Measurements from ENCODE around the gene RRP8.

Gene RRP8

GRCh38 chr11:6640036-6640984 lies 36.9 kb upstream of the RRP8 start:
- TF ChIP-seq CTCF (IDR thresholded peaks at IDR 0.05; ENCODE audit: control extremely low read depth, extremely low read depth, low read depth, missing control alignments), result no peak
- POLR2A ChIA-PET, result interaction anchor here (1.2 to 1.3 kb wide), 2 partner anchors 21 to 43 kb away, joined by 3 to 4 read pairs; partner anchors contain the start of genes MRPL17 and TPP1
- CTCF ChIA-PET, result interaction anchor here (1.5 kb wide), 1 partner anchor 43 kb away, joined by 4 read pairs; the partner anchor contains the start of gene MRPL17
- DNase-seq (ENCODE audit: extremely low spot score), result no peak

GRCh38 chr11:6638429-6638828 lies 35.0 kb upstream of the RRP8 start:
- ChIA-PET POLR2A (no interaction called here), CTCF (interaction anchor here (0.8 to 1.7 kb wide), 5 partner anchors 8 to 107 kb away, joined by 3 to 8 read pairs (median 4); partner anchors contain the start of genes MRPL17 and TPP1)
- TF ChIP-seq CTCF (IDR thresholded peaks at IDR 0.05; ENCODE audit: control extremely low read depth, extremely low read depth, low read depth, missing control alignments), result no peak
- no peak for DNase-seq (ENCODE audit: extremely low spot score)

GRCh38 chr11:6637871-6638270 lies 34.5 kb upstream of the RRP8 start:
- ChIA-PET POLR2A (no interaction called here), CTCF (interaction anchor here (1.2 to 1.7 kb wide), 4 partner anchors 8 to 14 kb away, joined by 3 to 8 read pairs (median 4); no protein-coding TSS in a partner anchor)
- no peak for TF ChIP-seq CTCF (IDR thresholded peaks at IDR 0.05; ENCODE audit: control extremely low read depth, extremely low read depth, low read depth, missing control alignments)
- DNase-seq (ENCODE audit: extremely low spot score), result no peak

- DNase-seq (ENCODE audit: extremely low spot score), result no peak
- no peak for TF ChIP-seq CTCF (IDR thresholded peaks at IDR 0.05; ENCODE audit: control extremely low read depth, extremely low read depth, low read depth, missing control alignments)
- POLR2A ChIA-PET, result no interaction called here
- CTCF ChIA-PET, result interaction anchor here (1.2 kb wide), 2 partner anchors 9 to 12 kb away, joined by 3 read pairs; no protein-coding TSS in a partner anchor
Observed at GRCh38 chr11:6636480-6636879, 33.1 kb upstream of the RRP8 start.

GRCh38 chr11:6635082-6635932 lies 31.9 kb upstream of the RRP8 start:
- no peak for DNase-seq (ENCODE audit: extremely low spot score)
- ChIA-PET POLR2A (no interaction called here), CTCF (interaction anchor here (1.2 to 1.3 kb wide), 2 partner anchors 16 to 105 kb away, joined by 3 to 5 read pairs; partner anchors contain the start of gene TPP1)
- TF ChIP-seq CTCF (IDR thresholded peaks at IDR 0.05; ENCODE audit: control extremely low read depth, extremely low read depth, low read depth, missing control alignments), result no peak

- no peak for TF ChIP-seq CTCF (IDR thresholded peaks at IDR 0.05; ENCODE audit: control extremely low read depth, extremely low read depth, low read depth, missing control alignments)
- ChIA-PET POLR2A (no interaction called here), CTCF (interaction anchor here (1.2 kb wide), 1 partner anchor 104 kb away, joined by 3 read pairs; no protein-coding TSS in a partner anchor)
- no peak for DNase-seq (ENCODE audit: extremely low spot score)
Observed at GRCh38 chr11:6634534-6634933, 31.1 kb upstream of the RRP8 start.
